ENCODE results near the gene DNMT1.

Gene DNMT1

GRCh38 chr19:10136936-10137335 lies 57.8 kb downstream of the DNMT1 start:
- Histone ChIP-seq H3K36me3 (ENCODE audit: control insufficient read depth, insufficient read depth, low read length) (peaks cover 87% of the 10 kb centered on the region), H3K4me3 (ENCODE audit: insufficient read depth, low read depth, low read length, poor library complexity, severe bottlenecking) (no peak overlapping the region), H3K27me3 (replicated peaks; ENCODE audit: control insufficient read depth, insufficient read depth, low read length, poor library complexity, severe bottlenecking) (no peaks in the 10 kb centered on the region), H3K27ac (ENCODE audit: insufficient read depth, low read length, poor library complexity, severe bottlenecking) (no peak overlapping the region), H3K4me1 (ENCODE audit: control insufficient read depth, insufficient read depth, low read length, poor library complexity, severe bottlenecking) (peaks cover 12% of the 10 kb centered on the region), H3K9me3 (ENCODE audit: control insufficient read depth, low read length) (no peaks in the 10 kb centered on the region)
- no peak for DNase-seq

DNA sequence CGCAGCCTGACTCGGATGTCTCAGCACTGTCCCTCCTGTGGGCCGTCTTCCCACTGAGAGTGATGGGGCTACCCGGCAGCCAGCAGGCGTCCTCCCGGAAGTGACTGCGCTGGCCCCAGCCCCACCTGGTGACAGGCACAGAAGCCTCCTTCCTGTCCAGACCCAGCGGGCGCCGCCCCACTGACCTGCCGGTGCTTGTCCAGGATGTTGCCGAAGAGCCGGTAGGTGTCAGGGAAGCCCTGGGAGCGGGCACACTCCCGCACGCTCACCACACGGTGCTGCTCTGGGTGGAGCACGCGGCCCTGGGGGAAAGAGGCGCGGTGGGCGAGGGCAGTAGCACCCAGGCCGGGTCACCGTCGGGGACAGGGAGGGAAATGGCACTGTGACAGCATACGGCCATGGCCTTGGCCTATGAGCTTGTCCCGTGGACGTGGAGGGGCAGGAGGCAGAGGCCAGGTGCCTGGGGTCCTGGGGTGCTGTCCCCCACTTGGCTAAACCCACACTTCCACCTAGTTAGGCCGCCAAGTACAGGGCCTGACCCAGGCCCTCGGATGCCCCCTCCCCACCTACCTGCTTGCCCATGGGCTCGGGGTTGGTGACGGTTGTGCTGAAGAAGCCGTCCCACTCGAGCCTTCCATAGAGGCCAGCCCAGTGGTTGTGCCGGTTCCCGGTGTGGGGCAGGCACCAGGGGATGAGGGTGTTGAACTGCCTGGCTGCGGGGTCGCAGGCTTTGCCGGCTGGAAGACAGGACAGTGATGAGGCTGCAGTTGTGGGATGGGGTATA lies 59.0 kb downstream of the DNMT1 start:
- H3K27me3 ChIP-seq (replicated peaks; ENCODE audit: control insufficient read depth, insufficient read depth, low read length, poor library complexity, severe bottlenecking), result no peaks in the 10 kb centered on the region
- no peak for DNase-seq
- H3K27ac ChIP-seq (ENCODE audit: insufficient read depth, low read length, poor library complexity, severe bottlenecking), result no peak overlapping the region
- no peaks in the 10 kb centered on the region for H3K9me3 ChIP-seq (ENCODE audit: control insufficient read depth, low read length)
- peaks cover 82% of the 10 kb centered on the region for H3K36me3 ChIP-seq (ENCODE audit: control insufficient read depth, insufficient read depth, low read length)
- H3K4me3 ChIP-seq (ENCODE audit: insufficient read depth, low read depth, low read length, poor library complexity, severe bottlenecking), result no peak overlapping the region
- H3K4me1 ChIP-seq (ENCODE audit: control insufficient read depth, insufficient read depth, low read length, poor library complexity, severe bottlenecking), result peaks cover 3% of the 10 kb centered on the region

GRCh38 chr19:10134040-10134439 lies 60.7 kb downstream of the DNMT1 start:
- Histone ChIP-seq H3K9me3 (ENCODE audit: control insufficient read depth, low read length) (no peaks in the 10 kb centered on the region), H3K4me3 (ENCODE audit: insufficient read depth, low read depth, low read length, poor library complexity, severe bottlenecking) (no peak overlapping the region), H3K27ac (ENCODE audit: insufficient read depth, low read length, poor library complexity, severe bottlenecking) (no peak overlapping the region), H3K36me3 (ENCODE audit: control insufficient read depth, insufficient read depth, low read length) (peaks cover 71% of the 10 kb centered on the region), H3K4me1 (ENCODE audit: control insufficient read depth, insufficient read depth, low read length, poor library complexity, severe bottlenecking) (peaks cover 3% of the 10 kb centered on the region), H3K27me3 (replicated peaks; ENCODE audit: control insufficient read depth, insufficient read depth, low read length, poor library complexity, severe bottlenecking) (no peaks in the 10 kb centered on the region)
- DNase-seq, result no peak

- no peaks in the 10 kb centered on the region for H3K27me3 ChIP-seq (replicated peaks; ENCODE audit: control insufficient read depth, insufficient read depth, low read length, poor library complexity, severe bottlenecking)
- H3K9me3 ChIP-seq (ENCODE audit: control insufficient read depth, low read length), result no peaks in the 10 kb centered on the region
- no peak overlapping the region for H3K27ac ChIP-seq (ENCODE audit: insufficient read depth, low read length, poor library complexity, severe bottlenecking)
- peaks cover 3% of the 10 kb centered on the region for H3K4me1 ChIP-seq (ENCODE audit: control insufficient read depth, insufficient read depth, low read length, poor library complexity, severe bottlenecking)
- DNase-seq, result no peak
- H3K36me3 ChIP-seq (ENCODE audit: control insufficient read depth, insufficient read depth, low read length), result peaks cover 66% of the 10 kb centered on the region
- no peak overlapping the region for H3K4me3 ChIP-seq (ENCODE audit: insufficient read depth, low read depth, low read length, poor library complexity, severe bottlenecking)
Observed at GRCh38 chr19:10133596-10133995, 61.2 kb downstream of the DNMT1 start.

GRCh38 chr19:10132905-10133304 lies 61.8 kb downstream of the DNMT1 start:
- no peak overlapping the region for H3K4me3 ChIP-seq (ENCODE audit: insufficient read depth, low read depth, low read length, poor library complexity, severe bottlenecking)
- peaks cover 3% of the 10 kb centered on the region for H3K4me1 ChIP-seq (ENCODE audit: control insufficient read depth, insufficient read depth, low read length, poor library complexity, severe bottlenecking)
- no peaks in the 10 kb centered on the region for H3K27me3 ChIP-seq (replicated peaks; ENCODE audit: control insufficient read depth, insufficient read depth, low read length, poor library complexity, severe bottlenecking)
- H3K27ac ChIP-seq (ENCODE audit: insufficient read depth, low read length, poor library complexity, severe bottlenecking), result no peak overlapping the region
- no peak for DNase-seq
- H3K36me3 ChIP-seq (ENCODE audit: control insufficient read depth, insufficient read depth, low read length), result peaks cover 60% of the 10 kb centered on the region
- H3K9me3 ChIP-seq (ENCODE audit: control insufficient read depth, low read length), result no peaks in the 10 kb centered on the region

- Histone ChIP-seq H3K4me3 (ENCODE audit: insufficient read depth, low read depth, low read length, poor library complexity, severe bottlenecking) (no peak overlapping the region), H3K4me1 (ENCODE audit: control insufficient read depth, insufficient read depth, low read length, poor library complexity, severe bottlenecking) (no peaks in the 10 kb centered on the region), H3K36me3 (ENCODE audit: control insufficient read depth, insufficient read depth, low read length) (peaks cover 4% of the 10 kb centered on the region), H3K27ac (ENCODE audit: insufficient read depth, low read length, poor library complexity, severe bottlenecking) (no peak overlapping the region), H3K9me3 (ENCODE audit: control insufficient read depth, low read length) (no peaks in the 10 kb centered on the region), H3K27me3 (replicated peaks; ENCODE audit: control insufficient read depth, insufficient read depth, low read length, poor library complexity, severe bottlenecking) (no peaks in the 10 kb centered on the region)
- no peak for DNase-seq
Observed at GRCh38 chr19:10126213-10126639, 68.5 kb downstream of the DNMT1 start.

DNA sequence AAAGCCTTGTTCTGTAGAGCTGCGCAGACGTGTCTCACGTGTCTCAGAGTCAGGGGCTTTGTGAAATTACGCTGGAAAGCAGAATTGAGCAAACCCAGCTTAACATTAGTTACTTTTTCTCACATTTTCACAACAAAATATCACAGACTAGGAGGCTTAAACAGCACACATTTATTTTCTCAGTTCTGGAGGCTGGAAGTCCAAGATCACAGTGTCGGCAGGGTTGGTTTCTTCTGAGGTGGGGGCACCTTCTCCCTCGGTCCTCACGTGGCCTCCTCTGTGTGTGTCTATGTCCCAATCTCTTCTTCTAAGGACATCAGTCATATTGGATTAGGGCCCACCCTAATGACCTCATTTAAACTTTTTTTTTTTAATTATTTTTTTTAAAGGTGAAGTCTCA lies 70.3 kb downstream of the DNMT1 start:
- no peaks in the 10 kb centered on the region for H3K9me3 ChIP-seq (ENCODE audit: control insufficient read depth, low read length)
- no peak for DNase-seq
- H3K4me1 ChIP-seq (ENCODE audit: control insufficient read depth, insufficient read depth, low read length, poor library complexity, severe bottlenecking), result no peaks in the 10 kb centered on the region
- H3K36me3 ChIP-seq (ENCODE audit: control insufficient read depth, insufficient read depth, low read length), result no peaks in the 10 kb centered on the region
- H3K27me3 ChIP-seq (replicated peaks; ENCODE audit: control insufficient read depth, insufficient read depth, low read length, poor library complexity, severe bottlenecking), result no peaks in the 10 kb centered on the region
- H3K4me3 ChIP-seq (ENCODE audit: insufficient read depth, low read depth, low read length, poor library complexity, severe bottlenecking), result no peak overlapping the region
- H3K27ac ChIP-seq (ENCODE audit: insufficient read depth, low read length, poor library complexity, severe bottlenecking), result no peak overlapping the region

GRCh38 chr19:10122045-10122444 lies 72.7 kb downstream of the DNMT1 start:
- H3K36me3 ChIP-seq (ENCODE audit: control insufficient read depth, insufficient read depth, low read length), result peaks cover 8% of the 10 kb centered on the region
- DNase-seq, result no peak
- no peak overlapping the region for H3K27ac ChIP-seq (ENCODE audit: insufficient read depth, low read length, poor library complexity, severe bottlenecking)
- H3K4me1 ChIP-seq (ENCODE audit: control insufficient read depth, insufficient read depth, low read length, poor library complexity, severe bottlenecking), result peaks cover 14% of the 10 kb centered on the region
- H3K9me3 ChIP-seq (ENCODE audit: control insufficient read depth, low read length), result no peaks in the 10 kb centered on the region
- H3K27me3 ChIP-seq (replicated peaks; ENCODE audit: control insufficient read depth, insufficient read depth, low read length, poor library complexity, severe bottlenecking), result no peaks in the 10 kb centered on the region
- H3K4me3 ChIP-seq (ENCODE audit: insufficient read depth, low read depth, low read length, poor library complexity, severe bottlenecking), result no peak overlapping the region

DNA sequence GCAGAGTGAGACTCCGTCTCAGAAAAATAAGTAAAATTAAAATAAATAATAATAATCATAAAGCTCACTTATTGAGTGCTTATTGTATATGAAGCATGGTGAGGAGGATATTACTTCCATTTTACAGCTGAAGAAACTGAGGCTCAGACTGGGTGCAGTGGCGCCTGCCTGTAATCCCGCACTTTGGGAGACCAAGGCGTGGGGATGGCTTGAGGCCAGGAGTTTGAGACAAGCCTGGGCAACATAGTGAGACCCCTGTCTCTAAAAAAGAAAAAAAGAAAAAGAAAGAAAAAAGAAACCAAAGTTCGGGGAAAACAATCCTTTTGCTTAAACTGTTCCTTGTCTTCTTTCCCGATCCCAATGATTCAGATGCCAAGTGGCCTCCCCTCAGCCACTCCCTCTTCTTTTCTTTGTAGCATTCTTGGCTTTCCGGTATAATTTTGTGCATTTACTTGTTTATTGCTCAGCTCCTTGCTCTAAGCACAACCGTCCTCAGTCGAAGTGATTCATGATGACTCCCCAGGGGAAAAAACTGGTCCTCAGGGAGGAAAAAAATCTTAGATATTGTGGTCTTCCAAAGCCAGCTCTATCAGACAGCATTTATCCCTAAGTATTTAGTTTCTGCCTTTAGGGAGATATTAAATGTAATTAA lies 74.1 kb downstream of the DNMT1 start:
- DNase-seq, result no peak
- H3K4me3 ChIP-seq (ENCODE audit: insufficient read depth, low read depth, low read length, poor library complexity, severe bottlenecking), result no peak overlapping the region
- H3K36me3 ChIP-seq (ENCODE audit: control insufficient read depth, insufficient read depth, low read length), result peaks cover 22% of the 10 kb centered on the region
- H3K27ac ChIP-seq (ENCODE audit: insufficient read depth, low read length, poor library complexity, severe bottlenecking), result no peak overlapping the region
- no peaks in the 10 kb centered on the region for H3K9me3 ChIP-seq (ENCODE audit: control insufficient read depth, low read length)
- no peaks in the 10 kb centered on the region for H3K27me3 ChIP-seq (replicated peaks; ENCODE audit: control insufficient read depth, insufficient read depth, low read length, poor library complexity, severe bottlenecking)
- H3K4me1 ChIP-seq (ENCODE audit: control insufficient read depth, insufficient read depth, low read length, poor library complexity, severe bottlenecking), result peaks cover 14% of the 10 kb centered on the region

DNA sequence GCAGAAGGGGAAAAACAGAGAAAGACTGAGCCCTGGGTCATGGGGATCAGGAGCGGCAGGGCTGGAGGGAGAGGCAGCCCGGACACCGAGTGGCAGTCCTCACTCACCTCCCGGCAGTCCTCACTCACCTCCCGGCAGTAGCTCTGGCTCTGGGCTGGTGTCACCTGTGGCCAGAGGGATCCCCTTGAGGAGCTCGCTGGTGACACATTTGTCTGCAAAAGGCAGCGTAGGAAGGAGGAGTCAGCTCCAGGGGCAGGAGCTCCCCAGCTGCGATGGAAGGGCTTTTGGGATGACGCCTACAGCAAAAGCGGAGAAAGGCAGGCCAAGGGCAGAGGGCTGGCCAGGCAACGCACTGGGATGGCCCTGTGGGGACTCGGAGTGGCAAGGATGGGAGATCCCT lies 75.8 kb downstream of the DNMT1 start:
- no peak for DNase-seq

More for the DNA sequence above, 75.8 kb downstream of the DNMT1 start:
- Histone ChIP-seq H3K36me3 (ENCODE audit: control insufficient read depth, insufficient read depth, low read length) (peaks cover 37% of the 10 kb centered on the region), H3K27me3 (replicated peaks; ENCODE audit: control insufficient read depth, insufficient read depth, low read length, poor library complexity, severe bottlenecking) (no peaks in the 10 kb centered on the region), H3K4me3 (ENCODE audit: insufficient read depth, low read depth, low read length, poor library complexity, severe bottlenecking) (peak overlapping the region; percentile 85), H3K27ac (ENCODE audit: insufficient read depth, low read length, poor library complexity, severe bottlenecking) (peak overlapping the region; percentile 70), H3K9me3 (ENCODE audit: control insufficient read depth, low read length) (no peaks in the 10 kb centered on the region), H3K4me1 (ENCODE audit: control insufficient read depth, insufficient read depth, low read length, poor library complexity, severe bottlenecking) (peaks cover 14% of the 10 kb centered on the region)
